SK-N-DZ (cell line): ENCODE measurements around the gene GSG1.
"Not testable (repeated sequence)": the region's sequence is repeated elsewhere in the genome, so short reads cannot be mapped to it uniquely, and the experiment has no call there.

Source experiments
- DNase-seq: peaks from one replicate; pipeline ENCODE4 v3.0.0-alpha.2; 2015; ENCODE audit warnings: low spot score

GSG1 gene

DNA sequence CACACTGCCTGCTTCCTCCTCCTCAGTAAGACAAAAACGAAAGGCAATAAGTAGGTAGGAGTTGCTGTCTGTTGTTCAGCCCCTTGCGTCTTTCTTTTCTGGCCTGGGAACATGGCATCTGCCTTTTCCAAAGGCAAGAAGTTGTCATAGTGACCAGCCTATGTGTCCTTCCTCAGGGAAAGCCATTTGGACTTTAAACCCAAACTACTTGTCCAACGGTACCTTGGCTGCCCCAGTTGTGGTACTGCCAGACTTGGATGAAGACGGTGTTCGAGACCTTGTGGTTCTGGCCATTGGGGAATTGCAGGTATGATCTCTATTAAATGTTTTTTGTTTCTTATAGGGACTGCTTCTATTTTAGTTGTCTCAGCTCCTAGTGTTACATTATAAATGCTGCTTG lies 40.8 kb downstream of the GSG1 start:
- no peak for DNase-seq

DNA sequence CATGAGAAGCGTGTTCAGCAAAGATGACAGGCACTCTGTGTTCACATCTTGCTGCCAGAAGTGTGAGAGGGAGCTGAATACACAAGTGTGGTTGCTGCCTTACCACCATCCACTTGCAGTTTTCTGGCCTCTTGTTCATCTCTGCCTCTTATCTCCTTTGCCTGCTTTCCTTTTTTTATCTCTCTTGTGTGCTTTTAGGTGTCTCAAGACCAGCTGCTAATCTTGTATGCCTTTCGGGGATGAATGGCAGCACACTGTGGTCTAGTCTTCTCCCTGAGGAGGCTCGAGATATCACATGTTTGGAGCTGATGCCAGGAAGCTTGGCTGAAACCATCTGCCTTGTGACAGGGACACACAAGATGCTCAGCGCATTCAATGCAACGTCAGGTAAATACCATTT lies 42.1 kb downstream of the GSG1 start:
- no peak for DNase-seq

DNA sequence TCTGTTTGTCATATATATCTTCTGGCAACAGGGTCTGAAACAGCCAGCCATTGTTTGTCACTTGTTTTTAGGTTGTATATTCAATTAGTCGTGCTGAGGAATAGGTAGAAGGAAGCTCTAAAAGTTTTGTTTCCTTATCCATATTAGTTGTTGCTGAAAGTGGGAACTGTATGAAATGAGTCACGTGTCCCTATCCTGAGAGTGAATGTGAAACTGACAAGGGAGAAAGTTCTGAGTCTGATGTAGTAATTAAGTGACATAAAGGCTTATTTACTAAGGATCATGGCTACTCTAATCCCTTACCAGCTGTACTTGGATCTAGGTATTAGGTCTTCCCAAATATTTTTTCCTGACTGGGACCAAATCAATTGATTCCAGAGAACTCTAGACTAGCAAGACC lies 42.9 kb downstream of the GSG1 start:
- DNase-seq, result no peak

DNA sequence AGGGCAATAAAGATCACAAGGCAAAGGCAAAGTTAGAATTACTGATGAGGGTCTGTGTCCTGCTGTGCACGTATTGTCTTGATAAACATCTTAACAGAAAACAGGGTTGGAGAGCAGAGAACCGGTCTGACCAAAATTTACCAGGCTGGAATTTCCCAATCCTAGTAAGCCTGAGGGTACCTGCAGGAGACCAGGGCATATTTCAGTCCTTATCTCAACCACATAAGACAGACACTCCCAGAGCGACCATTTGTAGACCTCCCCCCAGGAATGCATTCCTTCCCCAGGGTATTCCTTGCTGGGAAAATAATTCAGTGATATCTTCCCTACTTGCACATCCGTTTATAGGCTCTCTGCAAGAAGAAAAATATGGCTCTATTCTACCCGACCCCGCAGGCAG lies 49.9 kb downstream of the GSG1 start:
- DNase-seq, result not testable (repeated sequence)

DNA sequence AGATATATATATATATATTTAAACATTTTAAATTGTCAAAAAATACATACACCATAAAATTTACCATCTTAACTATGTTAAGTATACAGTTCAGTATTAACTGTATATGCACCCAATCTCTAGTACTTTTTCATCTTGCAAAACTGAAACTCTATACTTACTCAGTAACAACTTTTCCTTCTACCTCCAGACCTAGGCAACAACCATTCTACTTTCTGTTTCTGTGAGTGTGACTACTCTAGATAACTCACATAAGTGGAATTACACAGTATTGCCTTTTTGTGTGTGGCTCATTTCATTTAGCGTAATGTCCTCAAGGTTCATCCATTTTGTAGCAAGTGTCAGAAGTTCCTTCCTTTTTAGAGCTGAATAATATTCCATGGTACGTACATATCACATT lies 51.0 kb downstream of the GSG1 start:
- DNase-seq, result no peak

DNA sequence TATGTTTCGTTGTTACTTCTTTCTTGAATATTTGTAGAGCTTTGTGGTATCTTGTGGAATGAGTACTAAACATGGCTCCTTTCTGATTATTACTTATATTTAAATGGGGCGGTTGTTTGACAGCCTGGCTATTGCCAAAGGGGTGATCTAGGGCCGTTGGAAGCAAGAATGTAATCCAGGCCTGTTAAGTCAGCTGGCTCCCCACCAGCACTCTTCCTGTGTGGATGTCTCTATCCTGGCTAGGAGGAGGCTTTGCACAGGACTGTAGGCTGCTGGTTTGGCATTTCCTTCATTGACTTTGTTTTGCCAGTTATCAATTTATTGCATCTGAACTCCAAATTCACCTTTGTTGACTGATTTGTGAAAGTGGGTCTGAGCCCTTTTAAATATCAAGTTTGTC lies 53.7 kb downstream of the GSG1 start:
- no peak for DNase-seq

DNA sequence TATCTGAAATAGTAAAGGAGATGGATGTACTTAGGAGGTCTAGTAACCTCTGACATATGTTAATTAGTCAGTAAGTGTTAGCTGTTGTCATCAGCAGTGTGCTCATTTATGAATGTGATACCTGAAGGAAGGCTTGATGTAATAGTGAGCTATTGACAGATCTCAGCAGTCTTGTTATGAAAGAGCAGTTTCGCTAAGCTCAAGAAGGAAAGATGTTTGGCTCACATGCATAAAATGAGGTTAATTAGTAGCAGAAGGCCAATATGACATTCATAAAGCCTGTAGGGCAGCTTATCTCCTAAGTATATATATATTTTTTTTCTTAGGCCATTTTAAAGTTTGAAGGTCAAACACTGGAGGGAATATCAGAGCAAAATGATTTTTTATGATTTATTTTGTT lies 56.5 kb downstream of the GSG1 start:
- DNase-seq, result no peak

DNA sequence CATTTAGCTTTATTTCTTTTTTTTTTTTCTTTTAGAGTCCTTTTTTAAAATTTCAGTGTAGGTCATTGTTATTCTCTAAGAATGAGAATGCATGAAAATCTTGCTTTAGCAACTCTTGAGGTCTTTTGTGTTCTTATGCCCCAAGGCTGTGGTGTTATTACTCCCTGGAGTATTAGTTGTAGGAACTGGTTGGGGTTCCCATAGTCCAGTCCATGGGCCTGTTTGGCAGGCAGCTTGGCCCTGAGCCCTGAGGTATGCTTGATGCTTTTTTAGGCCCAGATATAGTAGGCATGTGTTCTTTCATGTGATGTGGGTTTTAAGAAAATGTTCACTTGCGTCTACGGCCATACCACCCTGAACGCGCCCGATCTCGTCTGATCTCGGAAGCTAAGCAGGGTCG lies 57.7 kb downstream of the GSG1 start:
- no peak for DNase-seq

DNA sequence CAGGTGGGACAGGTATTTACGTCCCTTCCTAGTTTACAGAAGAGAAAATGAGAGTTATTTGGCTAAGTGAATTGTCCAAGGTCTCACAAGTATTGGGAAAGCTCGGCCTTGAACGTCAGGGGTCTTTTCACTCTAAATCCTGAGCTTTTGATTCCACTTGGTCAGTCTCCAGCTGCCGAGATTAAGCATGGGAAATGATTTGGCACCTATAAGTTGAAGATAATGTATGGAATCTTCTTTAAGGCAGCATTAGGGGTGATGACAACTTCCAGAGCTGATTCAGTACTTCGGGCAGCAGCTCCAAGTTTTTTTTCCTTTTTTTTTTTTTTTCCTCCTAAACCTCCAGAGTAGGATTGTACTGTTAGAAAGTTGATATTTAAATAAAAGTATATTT lies 58.6 kb downstream of the GSG1 start:
- no peak for DNase-seq

DNA sequence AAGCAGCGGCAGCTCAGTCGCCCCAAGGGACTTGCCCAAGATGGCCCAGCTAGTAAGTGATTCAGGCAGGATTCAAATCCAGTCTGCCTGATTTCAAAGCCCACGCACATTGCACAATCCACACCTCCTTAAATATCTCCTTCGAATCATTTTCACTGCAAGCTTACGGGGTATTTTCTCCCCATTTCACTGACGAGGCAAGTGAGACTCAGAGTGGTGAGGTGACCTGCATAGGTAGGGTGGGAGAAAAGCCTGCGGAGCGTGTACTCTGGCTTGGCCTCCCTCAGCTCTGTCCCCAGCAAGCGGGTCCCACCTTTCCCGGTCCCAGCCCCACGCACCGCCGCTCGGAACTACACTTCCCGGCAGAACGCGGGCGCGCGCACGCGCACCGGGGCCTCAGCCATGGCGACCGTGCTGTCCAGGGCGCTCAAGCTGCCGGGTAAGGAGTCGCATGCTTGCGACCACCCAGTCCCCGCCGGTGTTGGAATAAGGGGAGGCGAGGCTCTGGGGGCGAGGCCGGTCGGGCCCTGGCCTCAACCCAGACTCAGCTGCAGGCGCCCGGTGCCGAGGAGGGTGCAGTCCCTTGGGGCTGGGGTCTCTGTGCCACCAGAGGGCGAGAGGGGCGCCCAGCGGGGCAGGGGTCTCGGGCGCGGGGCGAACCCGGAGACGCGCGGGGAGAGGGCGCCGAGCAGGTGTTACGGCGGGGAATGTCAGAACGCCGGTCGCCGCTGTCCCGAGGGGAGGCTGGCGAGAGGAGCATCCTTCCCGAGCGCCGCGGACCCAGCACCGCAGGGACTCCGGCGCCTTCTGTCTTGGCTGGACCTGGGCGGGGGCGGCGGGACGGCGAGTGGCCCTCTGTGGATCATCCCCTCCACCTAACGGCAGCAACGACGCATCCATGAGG lies 59.2 kb downstream of the GSG1 start, which contains the start of gene FAM234B:
FAM234B (plus strand) TSS at position 380 of the 904 bp plus-strand sequence; CDS start at position 403, 23 bp downstream.
- DNase-seq, result peak; percentile 82

DNA sequence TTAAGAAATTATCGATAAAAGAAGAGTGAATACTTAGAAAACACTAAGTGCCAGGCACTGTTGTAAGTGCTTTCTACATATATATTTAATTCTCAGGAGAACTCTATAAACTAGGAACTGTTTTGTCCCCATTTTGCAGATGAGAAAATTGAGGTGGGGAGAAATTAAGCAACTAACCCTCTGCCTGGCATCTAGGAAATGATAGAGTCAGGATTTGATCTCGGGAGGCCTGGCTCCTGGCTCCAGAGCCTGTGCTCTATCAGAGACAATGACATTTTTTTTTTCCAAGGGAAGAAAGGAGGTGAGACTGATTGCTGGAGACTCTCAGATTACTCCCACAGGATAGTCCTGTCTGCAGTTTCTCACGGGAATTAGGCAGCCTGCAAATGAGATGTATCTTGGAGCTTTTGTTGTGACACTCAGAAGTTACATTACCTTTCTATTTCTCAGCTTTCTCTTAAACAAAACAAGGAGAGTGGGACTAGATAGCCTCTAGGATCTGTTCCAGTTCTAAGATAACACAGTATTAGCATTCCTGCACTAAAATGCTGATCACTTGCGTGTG lies 60.7 kb downstream of the GSG1 start:
- no peak for DNase-seq

DNA sequence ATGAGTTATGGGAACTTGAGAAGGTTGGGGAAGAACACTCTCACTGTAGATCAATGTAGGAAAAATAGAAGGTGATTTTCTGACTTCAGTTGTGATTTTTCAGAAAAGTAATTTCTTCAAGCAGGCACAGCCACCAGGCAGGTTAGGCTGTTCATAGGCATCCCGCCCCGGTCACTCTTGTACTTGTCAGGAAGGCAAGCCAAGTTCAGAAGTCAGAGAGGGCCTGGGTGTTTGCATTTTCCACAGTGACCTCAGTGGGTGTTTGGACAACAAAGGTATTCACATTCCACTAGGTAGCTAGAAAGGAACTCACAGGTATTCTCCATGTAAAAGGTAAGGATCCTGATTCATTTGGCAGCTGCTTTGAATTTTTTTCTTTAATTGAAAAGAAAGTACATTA lies 62.2 kb downstream of the GSG1 start:
- no peak for DNase-seq

DNA sequence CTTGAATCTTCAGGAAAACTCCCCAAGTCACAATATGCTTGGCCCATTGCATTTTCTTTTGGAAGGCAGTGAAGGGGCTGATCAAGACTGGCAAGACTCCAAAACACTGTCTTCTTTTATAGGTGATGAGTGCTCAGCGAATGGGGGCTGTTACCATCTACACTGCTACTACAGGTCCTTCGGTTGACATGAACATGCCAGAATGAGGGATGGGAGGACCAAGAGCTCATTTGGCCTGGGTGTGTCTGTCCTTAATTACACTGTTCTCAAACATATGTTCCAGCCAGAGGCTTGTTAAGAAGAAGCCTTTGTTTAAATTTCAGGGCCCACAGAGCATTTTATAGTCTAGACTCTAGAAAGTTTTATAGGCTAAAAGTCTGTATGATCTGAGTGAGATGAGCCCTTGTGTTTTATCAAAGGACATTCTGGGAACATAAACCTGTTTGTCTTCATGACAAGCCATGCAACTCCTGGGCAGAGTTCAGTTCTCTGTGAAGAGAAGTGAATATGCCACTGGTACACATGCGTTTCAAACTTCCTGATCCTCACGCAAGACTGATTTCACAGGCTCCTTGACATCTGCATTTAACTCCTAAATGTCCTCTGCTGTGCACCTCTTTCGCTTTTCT lies 64.0 kb downstream of the GSG1 start:
- no peak for DNase-seq

DNA sequence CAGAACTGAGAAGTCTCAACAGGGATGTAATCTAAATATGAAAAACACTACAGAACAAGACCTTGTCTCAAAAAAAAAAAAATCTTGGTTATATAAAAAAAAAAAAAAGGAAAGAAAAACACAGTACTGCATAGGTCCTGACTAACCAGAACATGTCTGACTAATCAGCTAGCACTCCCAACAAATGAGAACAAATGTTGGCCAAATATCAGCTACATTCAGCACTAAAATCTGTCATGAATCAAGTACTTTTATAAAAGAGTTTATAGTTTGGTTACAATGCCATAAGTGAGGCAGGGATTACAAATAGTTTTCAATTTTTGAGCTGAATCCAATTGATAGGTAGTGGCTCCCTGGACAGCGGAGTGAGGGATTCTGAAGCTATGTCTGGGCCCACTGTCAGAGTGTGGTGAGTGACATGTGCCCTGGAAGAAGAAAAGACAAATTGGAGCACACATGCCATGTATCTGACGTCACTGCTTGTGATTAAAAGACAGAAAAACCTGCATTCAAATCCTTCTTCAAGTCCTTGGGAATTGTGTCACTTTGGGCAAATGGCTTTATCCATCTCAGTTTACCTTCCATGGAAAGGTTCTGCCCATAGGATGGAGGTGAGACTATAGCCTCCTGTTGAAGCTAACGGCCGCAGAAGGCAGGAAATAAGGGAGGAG lies 64.8 kb downstream of the GSG1 start:
- DNase-seq, result no peak

DNA sequence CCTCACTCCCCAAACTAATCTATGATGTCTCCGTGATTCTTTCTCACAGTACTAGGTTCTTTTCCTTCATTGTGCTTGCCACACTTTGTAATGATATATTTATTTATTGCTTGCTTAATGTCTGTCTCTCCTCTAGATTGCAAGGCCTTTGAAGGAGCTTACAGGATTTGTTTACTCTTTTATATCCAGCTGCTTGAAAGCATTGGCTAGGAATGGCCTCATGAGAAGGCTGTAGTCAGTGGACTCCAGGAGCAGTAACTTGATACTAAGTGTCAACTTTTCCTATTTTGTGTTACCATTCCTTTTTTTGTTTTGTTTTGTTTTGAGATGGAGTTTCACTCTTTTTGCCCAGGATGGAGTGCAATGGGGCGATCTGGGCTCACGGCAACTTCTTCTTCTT lies 66.6 kb downstream of the GSG1 start:
- no peak for DNase-seq

DNA sequence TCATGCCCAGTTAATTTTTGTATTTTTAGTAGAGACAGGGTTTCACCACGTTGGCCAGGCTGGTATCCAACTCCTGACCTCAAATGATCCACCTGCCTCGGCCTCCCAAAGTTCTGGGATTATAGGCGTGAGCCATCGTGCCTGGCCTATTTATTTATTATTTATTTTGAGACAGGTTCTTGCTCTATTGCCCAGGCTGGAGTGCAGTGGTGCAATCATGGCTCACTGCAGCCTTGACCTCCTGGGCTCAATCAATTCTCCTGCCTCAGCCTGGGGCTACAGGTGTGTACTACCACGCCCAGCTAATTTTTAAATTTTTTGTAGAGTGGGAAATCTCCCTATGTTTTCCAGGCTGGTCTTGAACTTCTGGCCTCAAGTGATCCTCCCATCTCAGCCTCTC lies 68.1 kb downstream of the GSG1 start:
- DNase-seq, result not testable (repeated sequence)
